ENCODE data around the gene HIGD1C.
"Not testable (repeated sequence)": the region's sequence is repeated elsewhere in the genome, so short reads cannot be mapped to it uniquely, and the experiment has no call there.

HIGD1C gene

GRCh38 chr12:50986966-50987737 is 34.8 kb downstream of the HIGD1C start:
- peak; percentile 9 for DNase-seq

GRCh38 chr12:50988051-50988450 is 35.7 kb downstream of the HIGD1C start:
- DNase-seq, result no peak

DNA sequence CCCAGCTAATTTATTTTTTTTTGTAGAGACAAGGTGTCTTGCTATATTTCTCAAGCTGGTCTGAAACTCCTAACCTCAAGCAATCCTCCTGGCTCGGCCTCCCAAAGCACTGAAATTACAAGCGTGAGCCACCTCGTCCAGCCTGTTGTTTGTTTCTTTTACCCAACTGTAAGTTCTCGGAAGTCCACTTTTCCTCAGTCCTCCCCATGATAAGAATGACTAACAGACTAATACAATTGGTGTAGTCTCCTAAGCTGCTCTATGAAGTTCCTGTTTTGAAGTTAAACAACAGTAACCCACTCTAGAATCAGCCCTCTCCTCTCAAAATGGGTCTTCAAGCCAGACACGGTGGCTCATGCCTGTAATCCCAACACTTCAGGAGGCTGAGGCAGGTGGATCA is 36.5 kb downstream of the HIGD1C start:
- no peak for DNase-seq

- DNase-seq, result no peak
Observed at GRCh38 chr12:50990147-50990727, 37.9 kb downstream of the HIGD1C start.

- no peak for DNase-seq
Observed at GRCh38 chr12:50990791-50991190, 38.4 kb downstream of the HIGD1C start.

- DNase-seq, result no peak
Observed at GRCh38 chr12:50991291-50991690, 38.9 kb downstream of the HIGD1C start.

GRCh38 chr12:50992819-50993218 is 40.5 kb downstream of the HIGD1C start:
- DNase-seq, result no peak

- DNase-seq, result no peak
Observed at GRCh38 chr12:50999093-50999492, 46.7 kb downstream of the HIGD1C start.

GRCh38 chr12:51000245-51000644 is 47.9 kb downstream of the HIGD1C start:
- peak; percentile 22 for DNase-seq

DNA sequence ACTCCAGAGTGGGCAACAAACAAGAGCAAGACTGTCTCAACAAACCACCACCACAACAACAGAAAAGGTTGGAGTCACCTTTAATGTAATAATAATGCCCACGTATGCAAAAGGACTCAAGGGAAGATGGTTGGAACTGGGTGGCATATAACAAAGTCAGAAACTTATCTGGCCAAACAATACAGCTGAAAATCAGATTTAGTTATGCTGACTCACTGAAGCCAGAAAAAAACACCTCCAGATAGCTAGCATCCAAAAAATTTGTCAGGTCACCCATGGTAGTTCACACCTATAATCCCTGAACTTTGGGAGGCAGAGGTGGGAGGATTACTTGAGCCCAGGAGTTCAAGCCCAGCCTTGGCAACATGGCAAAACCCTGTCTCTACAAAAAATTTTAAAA is 49.5 kb downstream of the HIGD1C start:
- DNase-seq, result no peak

DNA sequence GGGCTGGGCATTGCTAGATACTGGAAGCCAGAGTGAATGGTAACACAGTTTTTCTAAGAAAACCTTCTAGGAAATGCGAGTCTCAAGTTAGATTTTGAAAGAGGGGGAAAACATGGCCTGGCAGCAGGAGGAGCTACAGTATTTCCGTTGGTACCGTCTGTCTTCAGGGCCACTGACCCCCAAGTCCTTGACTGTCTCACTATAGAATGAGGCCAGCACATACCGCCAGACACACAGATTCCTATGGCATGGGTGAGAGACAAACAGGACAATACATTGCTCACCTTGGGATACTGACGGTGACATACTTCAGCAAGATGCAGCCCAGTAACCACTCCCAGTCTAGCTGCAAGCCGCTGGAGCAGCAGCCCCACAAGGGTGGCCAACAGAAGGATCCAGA is 52.2 kb downstream of the HIGD1C start:
- DNase-seq, result no peak

DNA sequence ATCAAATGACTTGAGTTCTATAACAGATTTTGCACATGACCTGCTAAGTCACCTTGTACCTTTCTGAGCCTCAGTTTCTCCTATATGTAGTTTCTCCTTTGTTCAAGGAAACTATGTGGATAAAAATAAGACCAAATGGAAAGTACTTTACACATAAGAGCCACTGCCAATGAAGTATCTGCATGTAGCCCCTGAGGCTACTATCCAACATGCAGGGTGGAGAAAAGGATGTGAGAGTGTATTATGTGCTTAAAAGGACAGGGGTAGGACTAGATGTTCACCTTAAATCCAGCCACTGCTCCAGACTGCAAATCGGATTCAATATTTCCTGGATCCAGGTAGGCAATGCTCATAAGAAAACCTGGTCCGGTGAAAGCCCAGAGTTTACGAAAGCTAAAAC is 52.7 kb downstream of the HIGD1C start:
- DNase-seq, result no peak

- DNase-seq, result no peak
Observed at GRCh38 chr12:51005671-51006070, 53.3 kb downstream of the HIGD1C start.

- no peak for DNase-seq
Observed at GRCh38 chr12:51008329-51009055, 56.1 kb downstream of the HIGD1C start.

DNA sequence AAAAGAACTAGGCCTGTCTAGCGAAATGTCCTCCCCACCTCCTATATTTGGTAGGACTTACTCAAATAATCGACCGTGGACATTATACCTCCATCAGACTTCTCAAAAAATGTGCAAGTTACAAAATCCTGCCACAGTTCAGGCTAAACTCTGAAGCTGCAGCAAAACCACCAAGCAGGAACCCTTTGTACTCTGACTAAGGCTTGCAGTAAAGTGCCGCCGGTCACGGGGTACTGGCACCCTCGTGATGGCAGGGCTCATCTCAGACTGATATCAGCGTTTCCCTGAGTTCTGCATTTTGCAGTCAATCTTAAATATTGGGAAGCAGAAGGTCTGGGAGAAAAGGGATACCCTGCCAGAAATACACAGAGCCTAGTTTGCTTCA is 56.7 kb downstream of the HIGD1C start:
- DNase-seq, result peak; percentile 57

- no peak for DNase-seq
Observed at GRCh38 chr12:51011955-51012354, 59.6 kb downstream of the HIGD1C start.

DNA sequence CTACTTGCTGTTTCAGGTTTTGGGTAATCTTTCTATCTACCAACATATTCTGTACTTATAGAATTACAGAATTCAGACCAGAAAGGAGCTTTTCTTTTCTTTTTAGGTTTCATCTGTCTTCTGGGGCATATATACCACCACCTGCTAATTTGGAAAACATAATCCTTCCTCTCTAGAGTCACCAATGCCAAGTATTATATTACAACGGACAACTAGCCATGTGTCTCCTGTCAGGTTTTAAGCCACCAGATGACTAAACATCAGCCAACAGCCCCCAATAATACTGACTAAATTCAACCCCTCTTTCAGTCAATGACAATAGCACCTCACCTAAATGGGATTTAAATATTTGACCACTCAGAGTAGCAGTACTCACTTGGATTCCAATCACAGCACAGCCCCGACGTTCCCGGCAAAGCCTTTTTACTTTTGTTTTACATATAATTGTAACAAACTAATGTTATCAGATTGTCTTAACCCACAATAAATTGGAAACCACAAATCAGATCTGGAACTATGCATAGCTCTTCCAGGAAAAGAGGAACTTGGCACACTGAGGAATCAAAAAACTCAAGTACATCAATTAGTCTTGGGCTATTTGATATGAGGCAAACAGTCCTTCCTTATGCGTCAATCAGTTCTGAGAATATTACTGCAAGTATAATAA is 60.4 kb downstream of the HIGD1C start:
- DNase-seq, result no peak

DNA sequence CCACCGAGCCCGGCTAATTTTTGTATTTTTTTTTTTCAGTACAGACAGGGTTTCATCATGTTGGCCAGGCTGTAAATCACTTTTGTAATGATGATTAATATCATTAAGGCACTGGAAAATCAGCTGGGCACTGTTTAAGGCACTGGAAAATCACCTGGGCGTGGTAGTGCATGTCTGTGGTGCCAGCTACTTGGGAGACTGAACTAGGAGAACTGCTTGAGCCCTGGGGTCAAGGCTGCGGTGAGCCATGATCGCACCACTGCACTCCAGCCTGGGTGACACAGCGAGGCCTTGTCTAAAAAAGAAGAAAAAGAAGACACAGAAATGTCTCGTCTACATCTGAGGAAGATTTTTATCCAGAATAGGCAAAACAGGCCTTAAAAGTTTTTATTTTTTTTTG is 61.1 kb downstream of the HIGD1C start:
- DNase-seq, result no peak

GRCh38 chr12:51014467-51014866 is 62.1 kb downstream of the HIGD1C start:
- not testable (repeated sequence) for DNase-seq

GRCh38 chr12:51017452-51017851 is 65.1 kb downstream of the HIGD1C start:
- DNase-seq, result no peak

GRCh38 chr12:51018956-51019355 is 66.6 kb downstream of the HIGD1C start:
- DNase-seq, result no peak

- no peak for DNase-seq
Observed at GRCh38 chr12:51019927-51020326, 67.6 kb downstream of the HIGD1C start.
